GM12875 (cell line): ENCODE results near the gene MYBL2.

Experiments
- H3K4me3 ChIP-seq: one replicate; pipeline ENCODE4 v1.5.1; 2011; ENCODE audit warnings: low read depth, low read length, control low read depth
- CTCF ChIP-seq: IDR thresholded peaks from 2 replicates; pipeline ENCODE4 v1.5.1; 2011; ENCODE audit warnings: low read depth, mild to moderate bottlenecking, control low read depth, inconsistent platforms, low read length, moderate library complexity, borderline replicate concordance; ENCODE audit not compliant: insufficient read depth

The MYBL2 gene

DNA sequence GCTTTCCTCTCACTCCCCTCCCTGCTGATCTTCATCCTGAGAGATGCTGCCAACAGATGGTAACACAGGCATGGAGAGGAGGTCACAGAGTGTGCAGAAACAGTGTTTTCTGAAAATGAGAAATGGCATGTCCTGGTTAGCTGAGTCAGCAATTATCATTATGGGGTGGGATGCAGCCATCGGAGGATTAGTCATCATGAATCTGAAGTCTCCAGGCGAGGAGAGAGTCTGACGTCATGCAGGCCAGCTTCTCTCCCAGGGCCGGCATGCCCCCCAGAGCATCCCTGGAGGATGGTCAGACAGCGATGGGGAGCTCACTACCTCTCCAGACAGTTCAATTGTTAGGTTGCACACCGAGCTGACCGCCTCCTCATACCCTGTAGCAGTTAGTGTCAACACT is 64.6 kb downstream of the MYBL2 start:
- H3K4me3 ChIP-seq, result no peak overlapping the region
- TF ChIP-seq CTCF, result no peak

GRCh38 chr20:43731927-43732326 is 65.0 kb downstream of the MYBL2 start:
- H3K4me3 ChIP-seq, result no peak overlapping the region
- TF ChIP-seq CTCF, result no peak

- no peak overlapping the region for H3K4me3 ChIP-seq
- no peak for TF ChIP-seq CTCF
Measured at GRCh38 chr20:43736588-43737158, 69.8 kb downstream of the MYBL2 start.

GRCh38 chr20:43737925-43738324 is 71.0 kb downstream of the MYBL2 start:
- H3K4me3 ChIP-seq, result no peak overlapping the region
- no peak for TF ChIP-seq CTCF

- TF ChIP-seq CTCF, result no peak
- no peak overlapping the region for H3K4me3 ChIP-seq
Measured at GRCh38 chr20:43739148-43739749, 72.3 kb downstream of the MYBL2 start.

GRCh38 chr20:43740642-43741041 is 73.7 kb downstream of the MYBL2 start:
- no peak for TF ChIP-seq CTCF
- no peak overlapping the region for H3K4me3 ChIP-seq

DNA sequence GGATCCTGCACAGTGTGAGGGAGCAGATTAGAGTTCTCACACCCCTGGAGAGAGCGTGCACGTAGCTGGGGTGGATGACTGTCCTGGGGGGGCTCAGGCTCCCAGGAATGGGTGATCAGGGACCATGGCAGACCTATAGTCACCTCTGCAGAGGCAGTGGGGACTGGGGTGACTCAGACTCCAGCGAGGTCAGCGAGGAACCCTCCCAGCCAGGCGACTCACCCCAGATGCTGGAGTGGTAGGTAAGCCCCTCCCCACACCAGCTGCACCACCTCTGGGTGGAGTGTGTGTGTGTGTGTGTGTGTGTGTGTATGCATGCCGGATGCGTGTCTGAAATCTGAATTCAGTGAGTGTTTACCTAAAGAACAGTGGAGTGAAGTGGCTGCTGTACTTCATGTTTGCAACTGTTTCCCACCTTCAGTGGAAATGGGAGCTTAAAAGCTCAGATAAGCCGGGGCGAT is 77.3 kb downstream of the MYBL2 start:
- TF ChIP-seq CTCF, result no peak
- H3K4me3 ChIP-seq, result no peak overlapping the region
